SU-DHL-6 (cell line): Measurements from ENCODE around the gene UBAC1.

ENCODE experiments used
- H2AFZ ChIP-seq: fragments of 200-600 bp; sonication (generic); 2 replicates; pipeline ENCODE4 v1.6.1; 2014; ENCODE audit warnings: low read depth, mild to moderate bottlenecking, moderate library complexity, mixed read lengths, antibody characterized with exemption, low read length; ENCODE audit not compliant: severe bottlenecking
- H3F3A ChIP-seq: fragments of 200-600 bp; shearing (Covaris generic); 2 replicates; pipeline ENCODE4 v1.6.0; 2016; ENCODE audit warnings: antibody characterized with exemption, mild to moderate bottlenecking; ENCODE audit not compliant: insufficient read depth
- H3K27ac ChIP-seq: fragments of 200-600 bp; sonication (generic); 2 replicates; pipeline ENCODE4 v1.5.1; 2016; ENCODE audit warnings: low read depth, mild to moderate bottlenecking, low read length, moderate library complexity, mixed read lengths
- H3K27me3 ChIP-seq: fragments of 200-600 bp; sonication (generic), shearing (Covaris generic); 2 replicates; pipeline ENCODE4 v1.6.0; 2014; ENCODE audit warnings: mild to moderate bottlenecking, low read length
- H3K36me3 ChIP-seq: fragments of 200-600 bp; sonication (generic); 2 replicates; pipeline ENCODE4 v1.6.1; 2014; ENCODE audit warnings: mild to moderate bottlenecking, low read length, mixed read lengths
- H3K4me2 ChIP-seq: fragments of 300-600, 200-600 bp; shearing (Covaris generic), sonication (generic); 2 replicates; pipeline ENCODE4 v1.6.0; 2014; ENCODE audit warnings: low read length, low read depth, mild to moderate bottlenecking; ENCODE audit not compliant: poor library complexity, severe bottlenecking
- H3K4me3 ChIP-seq: fragments of 200-600 bp; sonication (generic); 2 replicates; pipeline ENCODE4 v1.5.1; 2014; ENCODE audit warnings: antibody characterized with exemption, low read length, mild to moderate bottlenecking, mixed read lengths; ENCODE audit not compliant: insufficient read depth, poor library complexity, severe bottlenecking
- H3K79me2 ChIP-seq: fragments of 200-600 bp; sonication (generic); 2 replicates; pipeline ENCODE4 v1.6.1; 2014; ENCODE audit warnings: mild to moderate bottlenecking, low read length, moderate library complexity; ENCODE audit not compliant: insufficient read depth
- H3K9ac ChIP-seq: fragments of 200-600 bp; sonication (generic); 2 replicates; pipeline ENCODE4 v1.7.0; 2014; ENCODE audit warnings: mild to moderate bottlenecking, low read length
- H3K9me2 ChIP-seq: fragments of 200-600 bp; sonication (generic); replicated peaks from 2 replicates; pipeline ENCODE4 v1.6.1; 2014; ENCODE audit warnings: low read length; ENCODE audit not compliant: insufficient read depth
- H3K9me3 ChIP-seq: fragments of 200-600 bp; sonication (generic); 2 replicates; pipeline ENCODE4 v1.6.1; 2014; ENCODE audit warnings: low read length, mixed read lengths; ENCODE audit not compliant: insufficient read depth
- H4K20me1 ChIP-seq: fragments of 200-600 bp; sonication (generic); 2 replicates; pipeline ENCODE4 v1.6.1; 2014; ENCODE audit warnings: low read depth, mild to moderate bottlenecking, antibody characterized with exemption, low read length, moderate library complexity, mixed read lengths
- CTCF ChIP-seq: fragments of 200-600 bp; sonication (generic); IDR thresholded peaks from one replicate; pipeline ENCODE4 v1.5.1; 2017; ENCODE audit warnings: antibody characterized with exemption, mild to moderate bottlenecking, low read length, moderate library complexity; ENCODE audit not compliant: insufficient read depth, poor library complexity, severe bottlenecking
- EZH2phosphoT487 ChIP-seq: fragments of 200-600 bp; sonication (generic), shearing (Covaris generic); conservative IDR thresholded peaks from 2 replicates; pipeline ENCODE4 v1.6.1; 2018; ENCODE audit warnings: mild to moderate bottlenecking, antibody characterized with exemption, low read length, moderate library complexity, mixed read lengths

Gene UBAC1

GRCh38 chr9:135971892-135972291 is 10.7 kb upstream of the UBAC1 start:
- H3K9me2 ChIP-seq, result no peaks in the 10 kb centered on the region
- no peak overlapping the region for H3K27ac ChIP-seq
- TF ChIP-seq CTCF (no peak), EZH2phosphoT487 (no peak)
- H3K36me3 ChIP-seq, result no peaks in the 10 kb centered on the region
- H2AFZ ChIP-seq, result no peak overlapping the region
- H4K20me1 ChIP-seq, result no peaks in the 10 kb centered on the region
- H3K27me3 ChIP-seq, result no peaks in the 10 kb centered on the region
- no peaks in the 10 kb centered on the region for H3K79me2 ChIP-seq
- no peak overlapping the region for H3K9ac ChIP-seq
- H3F3A ChIP-seq, result no peaks in the 10 kb centered on the region
- no peak overlapping the region for H3K4me2 ChIP-seq
- H3K4me3 ChIP-seq, result no peak overlapping the region
- no peaks in the 10 kb centered on the region for H3K9me3 ChIP-seq

- TF ChIP-seq CTCF (no peak), EZH2phosphoT487 (no peak)
- Histone ChIP-seq H2AFZ (no peak overlapping the region), H3K4me3 (no peak overlapping the region), H3F3A (no peaks in the 10 kb centered on the region), H3K9ac (no peak overlapping the region), H3K27ac (no peak overlapping the region), H4K20me1 (no peaks in the 10 kb centered on the region), H3K27me3 (no peaks in the 10 kb centered on the region), H3K4me2 (no peak overlapping the region), H3K79me2 (no peaks in the 10 kb centered on the region), H3K9me2 (no peaks in the 10 kb centered on the region), H3K9me3 (no peaks in the 10 kb centered on the region), H3K36me3 (no peaks in the 10 kb centered on the region)
Observed at GRCh38 chr9:135971111-135971766, 10.1 kb upstream of the UBAC1 start.

GRCh38 chr9:135970128-135970815 is 9.1 kb upstream of the UBAC1 start:
- TF ChIP-seq CTCF, result no peak
- no peak for TF ChIP-seq EZH2phosphoT487
- Histone ChIP-seq H3K27ac (no peak overlapping the region), H3K27me3 (no peaks in the 10 kb centered on the region), H3K4me3 (no peak overlapping the region), H3K36me3 (no peaks in the 10 kb centered on the region), H2AFZ (no peak overlapping the region), H3F3A (no peaks in the 10 kb centered on the region), H3K9me3 (no peaks in the 10 kb centered on the region), H3K79me2 (no peaks in the 10 kb centered on the region), H3K4me2 (no peak overlapping the region), H4K20me1 (no peaks in the 10 kb centered on the region), H3K9ac (no peak overlapping the region), H3K9me2 (no peaks in the 10 kb centered on the region)
